MM.1S (cell line): ENCODE data around the gene ASGR1.
A peak's percentile ranks its signal among the peaks of the same experiment; 100 is the strongest.

ENCODE experiments used
- DNase-seq: peaks from one replicate; pipeline ENCODE4 v3.0.0-alpha.2; 2015
- H2AFZ ChIP-seq: fragments of 300-600 bp; sonication (generic); 2 replicates; pipeline ENCODE4 v1.6.0; 2016; ENCODE audit warnings: antibody characterized with exemption, low read length
- H3F3A ChIP-seq: fragments of 300-600 bp; sonication (generic); 2 replicates; pipeline ENCODE4 v1.6.1; 2016; ENCODE audit warnings: mild to moderate bottlenecking, antibody characterized with exemption, low read length, moderate library complexity, mixed read lengths; ENCODE audit not compliant: insufficient read depth
- H3K27ac ChIP-seq: fragments of 300-600 bp; sonication (generic); 2 replicates; pipeline ENCODE4 v1.5.1; 2016; ENCODE audit warnings: mild to moderate bottlenecking, low read length
- H3K27me3 ChIP-seq: fragments of 300-600 bp; sonication (generic); replicated peaks from 2 replicates; pipeline ENCODE4 v1.6.0; 2016; ENCODE audit warnings: low read length; ENCODE audit not compliant: insufficient read depth
- H3K36me3 ChIP-seq: fragments of 300-600 bp; sonication (generic); replicated peaks from 2 replicates; pipeline ENCODE4 v1.6.1; 2016; ENCODE audit warnings: mild to moderate bottlenecking, low read length, mixed read lengths; ENCODE audit not compliant: insufficient read depth
- H3K4me1 ChIP-seq: fragments of 300-600 bp; sonication (generic); 2 replicates; pipeline ENCODE4 v1.6.1; 2016; ENCODE audit warnings: low read length, mixed read lengths
- H3K4me2 ChIP-seq: fragments of 300-600 bp; sonication (generic); 2 replicates; pipeline ENCODE4 v1.6.0; 2016; ENCODE audit warnings: low read depth, low read length
- H3K4me3 ChIP-seq: fragments of 300-600 bp; sonication (generic); 2 replicates; pipeline ENCODE4 v1.5.1; 2016; ENCODE audit warnings: low read length, mixed read lengths
- H3K79me2 ChIP-seq: fragments of 300-600 bp; sonication (generic); 2 replicates; pipeline ENCODE4 v1.6.1; 2016; ENCODE audit warnings: mixed run types, low read length, mixed read lengths
- H3K9ac ChIP-seq: fragments of 300-600 bp; sonication (generic); 2 replicates; pipeline ENCODE4 v1.6.1; 2016; ENCODE audit warnings: low read length, mixed read lengths
- H3K9me2 ChIP-seq: fragments of 300-600 bp; sonication (generic); replicated peaks from 2 replicates; pipeline ENCODE4 v1.6.1; 2016; ENCODE audit warnings: mild to moderate bottlenecking, low read length, mixed read lengths; ENCODE audit not compliant: insufficient read depth
- H3K9me3 ChIP-seq: fragments of 300-600 bp; sonication (generic); replicated peaks from 2 replicates; pipeline ENCODE4 v1.6.1; 2016; ENCODE audit warnings: mild to moderate bottlenecking, low read length, mixed read lengths; ENCODE audit not compliant: insufficient read depth
- H4K20me1 ChIP-seq: fragments of 300-600 bp; sonication (generic); 2 replicates; pipeline ENCODE4 v1.6.1; 2016; ENCODE audit warnings: mild to moderate bottlenecking, low read length, moderate library complexity, mixed read lengths; ENCODE audit not compliant: insufficient read depth
- EZH2 ChIP-seq: fragments of 300-600 bp; sonication (generic); optimal IDR thresholded peaks from 2 replicates; pipeline ENCODE3; 2017; ENCODE audit warnings: low read depth, mild to moderate bottlenecking, antibody characterized with exemption, low read length, mixed read lengths
- EZH2phosphoT487 ChIP-seq: fragments of 300-600 bp; sonication (generic); IDR thresholded peaks from 2 replicates; pipeline ENCODE4 v1.6.1; 2018; ENCODE audit warnings: antibody characterized with exemption, low read length
- TF ChIP-seq, protein P1 (sequence below): fragments of 300-600 bp; sonication (generic); IDR thresholded peaks from 2 replicates; pipeline ENCODE4 v1.5.1; 2016; ENCODE audit warnings: antibody characterized with exemption, low read length, mixed read lengths

The ASGR1 gene

DNA sequence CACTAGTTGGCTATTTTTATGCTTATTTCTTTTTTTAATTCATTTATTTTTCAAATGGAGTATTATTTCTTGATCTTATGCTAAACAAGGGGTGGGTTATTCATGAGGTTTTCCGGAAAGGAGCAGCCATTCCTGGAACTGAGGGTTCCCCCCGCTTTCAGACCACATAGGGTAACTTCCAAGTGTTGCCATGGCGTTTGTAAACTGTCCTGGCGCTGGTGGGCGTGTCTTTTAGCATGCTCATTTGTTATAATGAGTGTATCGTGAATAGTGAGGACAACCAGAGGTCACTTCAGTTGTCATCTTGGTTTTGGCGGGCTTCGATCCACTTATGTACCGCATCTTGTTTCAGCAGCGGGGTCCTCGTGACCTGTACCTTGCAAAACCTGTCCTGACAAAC lies 35.0 kb downstream of the ASGR1 start:
- Histone ChIP-seq H3K27ac (no peak overlapping the region), H3K4me1 (peaks cover 5% of the 10 kb centered on the region), H3K27me3 (peaks cover 77% of the 10 kb centered on the region), H2AFZ (no peak overlapping the region), H3K79me2 (no peaks in the 10 kb centered on the region), H3K9me2 (no peaks in the 10 kb centered on the region), H3K9me3 (no peaks in the 10 kb centered on the region), H4K20me1 (no peaks in the 10 kb centered on the region), H3F3A (peaks cover 3% of the 10 kb centered on the region; the same call in 1 of the 2 replicates), H3K4me3 (no peak overlapping the region), H3K4me2 (no peak overlapping the region), H3K36me3 (no peaks in the 10 kb centered on the region), H3K9ac (no peak overlapping the region)
- no peak for DNase-seq
- TF ChIP-seq, protein P1, sequence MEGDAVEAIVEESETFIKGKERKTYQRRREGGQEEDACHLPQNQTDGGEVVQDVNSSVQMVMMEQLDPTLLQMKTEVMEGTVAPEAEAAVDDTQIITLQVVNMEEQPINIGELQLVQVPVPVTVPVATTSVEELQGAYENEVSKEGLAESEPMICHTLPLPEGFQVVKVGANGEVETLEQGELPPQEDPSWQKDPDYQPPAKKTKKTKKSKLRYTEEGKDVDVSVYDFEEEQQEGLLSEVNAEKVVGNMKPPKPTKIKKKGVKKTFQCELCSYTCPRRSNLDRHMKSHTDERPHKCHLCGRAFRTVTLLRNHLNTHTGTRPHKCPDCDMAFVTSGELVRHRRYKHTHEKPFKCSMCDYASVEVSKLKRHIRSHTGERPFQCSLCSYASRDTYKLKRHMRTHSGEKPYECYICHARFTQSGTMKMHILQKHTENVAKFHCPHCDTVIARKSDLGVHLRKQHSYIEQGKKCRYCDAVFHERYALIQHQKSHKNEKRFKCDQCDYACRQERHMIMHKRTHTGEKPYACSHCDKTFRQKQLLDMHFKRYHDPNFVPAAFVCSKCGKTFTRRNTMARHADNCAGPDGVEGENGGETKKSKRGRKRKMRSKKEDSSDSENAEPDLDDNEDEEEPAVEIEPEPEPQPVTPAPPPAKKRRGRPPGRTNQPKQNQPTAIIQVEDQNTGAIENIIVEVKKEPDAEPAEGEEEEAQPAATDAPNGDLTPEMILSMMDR, result no peak
- TF ChIP-seq EZH2, result no peak
- no peak for TF ChIP-seq EZH2phosphoT487

DNA sequence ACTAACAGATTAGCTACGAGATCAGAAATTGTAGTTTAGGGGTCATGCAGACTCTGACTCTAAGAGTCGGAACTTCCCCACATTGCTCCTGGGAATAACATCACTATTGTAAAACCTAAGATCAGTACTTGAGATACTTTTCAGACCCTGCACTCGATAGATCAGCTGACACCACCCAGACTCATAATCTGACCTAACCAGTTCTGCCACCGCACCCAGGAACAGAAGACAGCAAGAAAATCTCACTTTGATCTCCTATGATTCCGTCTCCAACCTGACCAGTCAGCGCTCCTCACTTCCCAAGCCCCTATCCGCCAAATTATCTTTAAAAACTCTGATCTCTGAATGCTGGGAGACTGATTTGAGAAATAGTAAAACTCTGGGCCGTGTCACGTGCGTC lies 37.3 kb downstream of the ASGR1 start:
- DNase-seq, result no peak
- Histone ChIP-seq H3K36me3 (no peaks in the 10 kb centered on the region), H3K4me3 (no peak overlapping the region), H3K27me3 (peaks cover 69% of the 10 kb centered on the region), H4K20me1 (no peaks in the 10 kb centered on the region), H2AFZ (no peak overlapping the region), H3K27ac (no peak overlapping the region), H3K9me2 (no peaks in the 10 kb centered on the region), H3K4me2 (no peak overlapping the region), H3F3A (peaks cover 3% of the 10 kb centered on the region; the same call in 1 of the 2 replicates), H3K9ac (no peak overlapping the region), H3K79me2 (no peaks in the 10 kb centered on the region), H3K4me1 (peaks cover 10% of the 10 kb centered on the region), H3K9me3 (no peaks in the 10 kb centered on the region)
- TF ChIP-seq, protein P1, result no peak
- no peak for TF ChIP-seq EZH2
- no peak for TF ChIP-seq EZH2phosphoT487

DNA sequence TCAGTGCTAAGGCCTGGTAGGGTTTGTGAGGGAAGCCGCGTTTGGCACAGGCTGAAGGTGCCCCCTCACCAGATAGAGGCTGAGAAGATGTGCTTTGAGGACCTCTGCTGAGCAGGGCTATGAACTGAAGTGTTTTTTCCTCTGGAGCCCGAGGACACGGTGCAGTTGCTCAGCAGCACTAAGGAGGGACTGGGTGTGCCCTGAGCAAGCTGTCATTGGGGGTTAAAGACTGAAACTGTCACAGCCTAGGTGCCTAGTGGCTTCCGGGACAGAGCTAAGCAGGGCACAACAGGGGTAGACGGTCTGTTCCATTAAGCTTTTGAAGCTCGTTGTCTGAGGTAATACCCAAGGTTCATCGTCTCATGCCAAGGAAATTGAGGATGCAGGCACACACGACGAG lies 39.8 kb downstream of the ASGR1 start:
- H3K4me3 ChIP-seq, result peak overlapping the region; percentile 46
- H3K9me2 ChIP-seq, result no peaks in the 10 kb centered on the region
- peaks cover 3% of the 10 kb centered on the region; the same call in 1 of the 2 replicates for H3F3A ChIP-seq
- peak overlapping the region; percentile 91 for H3K4me2 ChIP-seq
- H3K9ac ChIP-seq, result peak overlapping the region; percentile 40; the same call in 1 of the 2 replicates
- H2AFZ ChIP-seq, result peak overlapping the region; percentile 80
- no peaks in the 10 kb centered on the region for H3K9me3 ChIP-seq
- peak; percentile 68 for DNase-seq
- TF ChIP-seq, protein P1, result no peak
- no peak for TF ChIP-seq EZH2phosphoT487
- no peak for TF ChIP-seq EZH2
- no peaks in the 10 kb centered on the region for H3K79me2 ChIP-seq
- H4K20me1 ChIP-seq, result no peaks in the 10 kb centered on the region
- H3K4me1 ChIP-seq, result peaks cover 10% of the 10 kb centered on the region
- H3K27ac ChIP-seq, result peak overlapping the region; percentile 32; the same call in 1 of the 2 replicates
- H3K27me3 ChIP-seq, result peaks cover 52% of the 10 kb centered on the region
- no peaks in the 10 kb centered on the region for H3K36me3 ChIP-seq
